NCI-H146 (cell line): ENCODE data around the gene MPLKIP.
"Not testable (repeated sequence)": the region's sequence is repeated elsewhere in the genome, so short reads cannot be mapped to it uniquely, and the experiment has no call there.

Experiments
- DNase-seq: peaks from one replicate; lab custom pipeline; 2025; lab: John Stamatoyannopoulos, UW

Gene MPLKIP

GRCh38 chr7:40134428-40135316 lies at the start of gene MPLKIP, which contains the start of gene SUGCT:
Gene MPLKIP, minus strand, starts transcription at chr7:40134622. Its CDS starts 55 bp downstream, at chr7:40134567.
Gene SUGCT, plus strand, starts transcription at chr7:40135005.
- DNase-seq, result peak; percentile 84

DNA sequence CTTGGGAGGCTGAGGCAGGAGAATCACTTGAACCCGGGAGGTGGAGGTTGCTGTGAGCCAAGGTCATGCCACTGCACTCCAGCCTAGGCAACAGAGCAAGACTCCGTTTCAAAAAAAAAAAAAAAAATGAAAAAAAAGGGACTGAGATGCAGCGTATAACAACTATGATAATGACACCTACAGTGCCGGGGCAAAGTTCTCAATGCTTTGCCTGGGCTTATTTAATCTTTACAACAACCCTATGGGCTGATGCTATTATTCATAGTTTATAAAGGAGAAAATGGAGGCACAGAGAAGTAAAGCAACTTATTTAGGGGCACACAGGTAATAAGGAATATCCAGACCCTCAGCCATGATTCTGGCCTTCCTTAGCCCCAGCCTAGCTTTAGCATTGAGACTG lies 48.0 kb upstream of the MPLKIP start:
- DNase-seq, result no peak

- DNase-seq, result no peak
These were observed 42.6 kb upstream of the MPLKIP start for GRCh38 chr7:40177071-40177470.

GRCh38 chr7:40175725-40176510 lies 41.5 kb upstream of the MPLKIP start:
- no peak for DNase-seq

GRCh38 chr7:40175256-40175655 lies 40.8 kb upstream of the MPLKIP start:
- DNase-seq, result not testable (repeated sequence)

- not testable (repeated sequence) for DNase-seq
These were observed 38.7 kb upstream of the MPLKIP start for GRCh38 chr7:40173121-40173520.

GRCh38 chr7:40168266-40168665 lies 33.8 kb upstream of the MPLKIP start:
- DNase-seq, result not testable (repeated sequence)

GRCh38 chr7:40167291-40167690 lies 32.9 kb upstream of the MPLKIP start:
- no peak for DNase-seq

DNA sequence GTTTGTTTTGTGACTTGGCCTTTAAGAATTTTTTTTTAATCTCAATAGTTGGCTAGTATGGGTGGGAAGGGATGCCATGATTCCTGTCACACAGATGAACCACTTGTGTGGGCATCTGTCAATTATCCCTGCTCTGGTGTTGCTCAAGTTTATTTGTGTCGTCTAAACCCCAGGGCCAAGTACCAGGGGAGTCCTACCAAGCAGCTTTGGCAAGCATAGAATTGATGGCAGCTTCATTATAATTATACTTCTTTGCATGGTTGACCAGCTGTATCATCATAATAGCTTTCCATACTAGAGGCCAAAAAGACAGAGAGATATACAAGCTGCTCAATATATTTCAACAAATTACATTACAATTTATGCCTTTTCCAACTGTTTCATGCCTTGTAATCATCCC lies 30.8 kb upstream of the MPLKIP start:
- DNase-seq, result no peak

- DNase-seq, result no peak
These were observed 28.1 kb upstream of the MPLKIP start for GRCh38 chr7:40162516-40162915.

DNA sequence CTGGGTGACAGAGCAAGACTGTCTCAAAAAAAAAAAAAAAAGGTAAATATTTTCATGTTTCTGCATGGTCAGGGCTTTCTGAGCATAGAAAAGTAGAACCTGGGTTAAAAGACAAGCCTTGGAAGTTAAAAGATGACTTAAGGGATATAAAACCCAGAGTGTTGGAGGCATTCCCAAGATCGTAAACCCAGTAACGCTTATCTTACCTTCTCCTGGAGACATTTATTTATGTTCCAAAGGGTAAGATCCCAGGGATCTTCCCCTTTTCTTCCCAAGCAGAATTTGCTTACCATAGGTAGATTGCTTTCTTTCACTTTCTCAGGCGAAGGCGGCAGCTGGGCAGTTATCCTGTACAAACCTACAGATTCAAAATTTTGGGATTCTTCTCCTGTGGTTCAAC lies 22.6 kb upstream of the MPLKIP start:
- DNase-seq, result no peak

GRCh38 chr7:40151504-40151903 lies 17.1 kb upstream of the MPLKIP start:
- no peak for DNase-seq

DNA sequence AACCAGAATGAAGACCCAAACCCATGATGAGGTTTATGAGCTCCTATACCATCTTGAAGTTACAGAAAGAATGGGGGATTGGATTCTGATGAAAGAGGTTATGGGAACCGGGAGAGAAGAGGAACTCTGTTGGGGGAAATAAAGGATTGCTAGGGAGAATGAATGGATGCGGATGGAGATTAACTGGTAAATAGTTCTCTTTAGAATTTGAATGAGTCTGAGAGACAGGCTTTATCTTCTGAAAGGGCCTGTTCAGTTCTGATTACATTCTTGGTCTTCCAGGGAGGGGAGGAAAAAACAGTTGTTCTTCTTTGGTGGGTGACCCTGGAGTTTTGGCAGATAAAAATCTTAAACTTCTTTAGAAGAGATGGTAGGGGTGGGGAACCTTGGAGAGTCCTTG lies 14.2 kb upstream of the MPLKIP start:
- DNase-seq, result no peak

DNA sequence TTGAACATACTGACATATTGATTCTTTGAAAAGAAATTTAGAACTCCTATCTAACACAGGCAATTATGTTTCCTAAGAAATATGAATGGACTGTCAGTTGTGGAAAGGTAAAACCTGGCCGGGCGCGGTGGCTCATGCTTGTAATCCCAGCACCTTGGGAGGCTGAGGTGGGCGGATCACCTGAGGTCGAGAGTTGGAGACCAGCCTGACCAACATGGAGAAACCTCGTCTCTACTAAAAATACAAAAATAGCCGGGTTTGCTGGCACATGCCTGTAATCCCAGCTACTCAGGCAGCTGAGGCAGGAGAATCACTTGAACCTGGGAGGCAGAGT lies 13.8 kb upstream of the MPLKIP start:
- DNase-seq, result not testable (repeated sequence)

GRCh38 chr7:40147371-40148246 lies 13.2 kb upstream of the MPLKIP start:
- no peak for DNase-seq

GRCh38 chr7:40145596-40146130 lies 11.2 kb upstream of the MPLKIP start:
- not testable (repeated sequence) for DNase-seq

DNA sequence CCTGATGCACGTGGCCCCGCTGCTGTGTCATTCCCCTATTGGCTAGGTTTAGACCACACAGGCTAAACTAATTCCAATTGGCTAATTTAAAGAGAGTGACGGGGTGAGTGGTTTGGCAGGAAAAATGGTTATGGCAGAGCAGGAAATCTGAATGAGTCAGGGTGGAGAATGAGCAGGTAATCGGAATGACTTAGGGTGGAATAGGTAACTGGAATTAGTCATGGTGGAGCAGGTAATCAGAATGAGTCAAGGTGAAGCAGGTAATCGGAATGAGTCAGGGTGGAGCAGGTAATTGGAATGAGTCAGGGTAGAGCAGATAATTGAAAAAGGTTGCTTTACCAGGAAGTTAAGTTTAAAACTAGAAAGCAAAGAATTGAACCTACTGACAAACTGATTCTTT lies 7.5 kb upstream of the MPLKIP start:
- not testable (repeated sequence) for DNase-seq

DNA sequence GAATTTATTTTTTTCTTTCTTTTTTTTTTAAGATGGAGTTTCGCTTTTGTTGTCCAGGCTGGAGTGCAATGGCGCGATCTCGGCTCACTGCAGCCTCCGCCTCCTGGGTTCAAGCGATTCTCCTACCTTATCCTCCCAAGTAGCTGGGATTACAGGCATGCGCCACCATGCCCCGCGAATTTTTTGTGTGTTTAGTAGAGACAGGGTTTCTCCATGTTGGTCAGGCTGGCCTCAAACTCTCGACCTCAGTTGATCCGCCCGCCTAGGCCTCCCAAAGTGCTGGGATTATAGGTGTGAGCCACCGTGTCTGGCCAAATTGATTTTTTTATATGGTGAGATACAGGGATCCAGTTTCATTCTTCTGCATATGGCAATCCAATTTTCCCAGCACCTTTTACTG lies 5.5 kb upstream of the MPLKIP start:
- not testable (repeated sequence) for DNase-seq

GRCh38 chr7:40138973-40139372 lies 4.6 kb upstream of the MPLKIP start:
- no peak for DNase-seq

DNA sequence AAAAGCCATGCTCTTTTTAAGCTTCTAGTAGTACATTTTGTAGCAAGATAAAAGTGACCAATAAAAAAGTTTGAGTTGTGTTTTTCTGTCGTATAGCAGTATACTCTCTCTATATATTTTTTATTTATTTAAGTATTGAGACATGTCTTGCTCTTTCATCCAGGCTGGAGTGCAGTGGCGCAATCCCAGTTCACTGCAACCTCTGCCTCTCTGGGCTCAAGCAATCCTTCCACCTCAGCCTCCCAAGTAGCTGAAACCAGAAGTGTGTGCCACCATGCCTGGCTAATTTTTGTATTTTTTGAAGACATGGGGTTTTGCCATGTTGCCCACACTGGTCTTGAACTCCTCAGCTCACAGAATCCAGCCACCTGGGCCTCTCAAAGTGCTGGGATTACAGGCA lies 3.1 kb upstream of the MPLKIP start:
- DNase-seq, result no peak

DNA sequence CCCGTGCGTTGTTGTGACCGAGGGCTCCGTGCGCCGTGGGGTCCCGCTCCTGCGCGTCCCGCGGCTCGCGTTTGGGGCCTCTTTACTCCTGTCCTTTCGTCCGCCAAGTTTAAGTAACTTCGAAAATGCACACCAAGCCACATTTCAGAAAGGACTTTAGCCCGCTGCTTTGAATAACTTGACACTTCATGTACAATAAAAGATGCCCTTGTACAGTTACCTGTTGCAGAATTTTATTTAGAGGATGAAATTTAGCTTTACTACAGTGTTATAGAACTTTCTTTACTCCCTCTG lies 842 bp upstream of the MPLKIP start:
- no peak for DNase-seq
